OCI-LY3 (cell line): Measurements from ENCODE around the gene LCE1A.

Experiments
- CTCF ChIP-seq: fragments of 200-600, 300-600 bp; sonication (generic); IDR thresholded peaks from 2 replicates; pipeline ENCODE4 v1.5.1; 2014; ENCODE audit warnings: antibody characterized with exemption, low read length, low read depth
- EZH2phosphoT487 ChIP-seq: fragments of 200-600 bp; shearing (Covaris generic); IDR thresholded peaks from 2 replicates; pipeline ENCODE4 v1.6.1; 2018; ENCODE audit warnings: antibody characterized with exemption, mixed run types, low read depth

GRCh38 chr1:152866321-152866720 is 39.0 kb downstream of the LCE1A start:
- TF ChIP-seq CTCF, result no peak
- no peak for TF ChIP-seq EZH2phosphoT487
